GM12878 (cell line): ENCODE measurements around the gene PCID2. TPM values are rescaled to one million over a fixed set of nuclear protein-coding genes. Genes with fewer than 3 reads are reported as not detected.

ENCODE experiments used
- ATAC-seq: fragments of 200-7000 bp; cut with Tn5 transposase; 3 replicates; pipeline ENCODE4 v1.9.1; 2020; ENCODE audit warnings: mild to moderate bottlenecking, moderate library complexity
- BruUV-seq: library from RNA; stranded (reverse); fragments of 400-500 nt; replicated peaks from 2 replicates; lab custom pipeline; 2021; lab: Mats Ljungman, UMichigan
- CTCF ChIA-PET: fragments of 300-600 bp; sonication (Branson Sonifier 250); formaldehyde crosslinking; extraction: SDS; loops from one replicate; lab custom pipeline; 2021; ENCODE audit warnings: inconsistent platforms; lab: Yijun Ruan, JAX
- POLR2A ChIA-PET: fragments of 350-600 bp; formaldehyde crosslinking; extraction: SDS; loops from one replicate; lab custom pipeline; 2021; ENCODE audit warnings: inconsistent platforms; lab: Charles Lee
- RAD21 ChIA-PET: fragments of 300-600 bp; sonication (Branson Sonifier 250); formaldehyde crosslinking; loops from one replicate; lab custom pipeline; 2023; ENCODE audit warnings: antibody characterized with exemption; ENCODE audit not compliant: unreplicated experiment; lab: Charles Lee
- SMC1A ChIA-PET: fragments of 300-600 bp; sonication (Branson Sonifier 250); formaldehyde crosslinking; loops from one replicate; lab custom pipeline; 2023; ENCODE audit not compliant: unreplicated experiment, uncharacterized antibody; lab: Charles Lee
- DNase-seq: peaks from one replicate; pipeline ENCODE4 v3.0.0-alpha.2; 2011; ENCODE audit warnings: low read depth, low spot score
- FAIRE-seq: peaks from 3 replicates; lab custom pipeline; 2011; peaks lifted over from hg19 to GRCh38; lab: Jason Lieb, UNC
- H2AFZ ChIP-seq: 2 replicates; pipeline ENCODE4 v1.6.0; 2011; ENCODE audit warnings: low read depth, low read length, control low read depth; ENCODE audit not compliant: control insufficient read depth
- H3K27ac ChIP-seq: 2 replicates; pipeline ENCODE4 v1.5.1; 2011; ENCODE audit warnings: control low read depth; ENCODE audit not compliant: control insufficient read depth, insufficient read depth
- H3K27me3 ChIP-seq, 2 experiments: replicated peaks in 1 of 2; 2 replicates each; pipeline versions ENCODE4 v1.6.0 to v1.6.1; 2011; ENCODE audit warnings: low read length in 1 of 2; ENCODE audit not compliant: control insufficient read depth in 2 of 2, insufficient read depth in 2 of 2
- H3K36me3 ChIP-seq, 2 experiments: 2 replicates each; pipeline ENCODE4 v1.5.1; 2011; ENCODE audit warnings: low read length in 1 of 2; ENCODE audit not compliant: control insufficient read depth in 2 of 2, insufficient read depth in 2 of 2
- H3K4me1 ChIP-seq: 2 replicates; pipeline ENCODE4 v1.6.1; 2011; ENCODE audit warnings: mild to moderate bottlenecking, low read length, moderate library complexity, mixed read lengths; ENCODE audit not compliant: control insufficient read depth, insufficient read depth
- H3K4me2 ChIP-seq: 2 replicates; pipeline ENCODE4 v1.6.0; 2011; ENCODE audit warnings: control low read depth; ENCODE audit not compliant: control insufficient read depth, insufficient read depth
- H3K4me3 ChIP-seq: fragments of 200-600 bp; sonication (generic); 2 replicates; pipeline ENCODE4 v1.5.1; 2016
- H3K79me2 ChIP-seq: 2 replicates; pipeline ENCODE4 v1.6.0; 2011; ENCODE audit warnings: low read length; ENCODE audit not compliant: control insufficient read depth, insufficient read depth
- H3K9ac ChIP-seq: 2 replicates; pipeline ENCODE4 v1.8.0; 2011; ENCODE audit warnings: low read length, control low read depth, mixed read lengths; ENCODE audit not compliant: control insufficient read depth, insufficient read depth
- H3K9me3 ChIP-seq: replicated peaks from 3 replicates; pipeline ENCODE4 v1.5.1; 2011; ENCODE audit warnings: mild to moderate bottlenecking, low read length; ENCODE audit not compliant: control insufficient read depth, insufficient read depth
- H4K20me1 ChIP-seq: 2 replicates; pipeline ENCODE4 v1.6.0; 2011; ENCODE audit not compliant: control insufficient read depth, insufficient read depth
- CREB1 ChIP-seq: IDR thresholded peaks from 2 replicates; pipeline ENCODE4 v1.6.1; 2012; ENCODE audit warnings: low read depth, mild to moderate bottlenecking, inconsistent platforms
- EGR1 ChIP-seq, 2 experiments: IDR thresholded peaks; 1 replicate in 1 of 2; 2 replicates in 1 of 2; pipeline ENCODE4 v1.6.1; 2011 to 2012; ENCODE audit warnings: low read depth in 2 of 2, low read length in 2 of 2, borderline replicate concordance in 1 of 2, mild to moderate bottlenecking in 1 of 2, moderate library complexity in 1 of 2
- FOXM1 ChIP-seq: IDR thresholded peaks from 2 replicates; pipeline ENCODE4 v1.6.1; 2012; ENCODE audit warnings: low read depth, mild to moderate bottlenecking, inconsistent platforms, low read length, moderate library complexity
- MTA2 ChIP-seq: fragments of 450-650 bp; IDR thresholded peaks from 2 replicates; pipeline ENCODE4 v1.6.1; 2016; ENCODE audit warnings: low read depth, mild to moderate bottlenecking, moderate library complexity
- SUZ12 ChIP-seq: fragments of 200-600 bp; sonication (generic); IDR thresholded peaks from one replicate; pipeline ENCODE4 v1.6.1; 2018; ENCODE audit warnings: antibody characterized with exemption, mild to moderate bottlenecking; ENCODE audit not compliant: unreplicated experiment
- TCF3 ChIP-seq: IDR thresholded peaks from 2 replicates; pipeline ENCODE4 v1.6.1; 2012; ENCODE audit warnings: low read depth, mild to moderate bottlenecking, low read length, borderline replicate concordance; ENCODE audit not compliant: insufficient read depth
- ZSCAN29 ChIP-seq: fragments of 450-650 bp; IDR thresholded peaks from 2 replicates; pipeline ENCODE4 v1.6.1; 2017; ENCODE audit warnings: mild to moderate bottlenecking, moderate library complexity
- WGBS: methylation state at CpG from one replicate; pipeline ENCODE4 v1.1.6; 2016; ENCODE audit warnings: low lambda C conversion rate; ENCODE audit not compliant: insufficient replicate concordance, insufficient coverage; ENCODE audit errors: missing lambda C conversion rate; 5-methylcytosine and 5-hydroxymethylcytosine counted together
- in situ Hi-C: fragments of 300-500 bp; cut with MboI; formaldehyde crosslinking; loops from 9 replicates; pipeline ENCODE4 v1.14.3; 2018; ENCODE audit warnings: mixed read lengths
- intact Hi-C: fragments of 100-400 bp; cut with micrococcal nuclease; formaldehyde crosslinking; loops from one replicate; pipeline ENCODE4 v1.14.2; 2022; ENCODE audit not compliant: unreplicated experiment
- polyA plus RNA-seq, 11 experiments: library from polyadenylated mRNA; depleted of rRNA in 4 of 11; unstranded in 6 of 11; stranded (reverse) in 5 of 11; fragments of >200 nt; fragmentation: Nextera tagmentation in 4 of 11; fragmentation: Illumina TruSeq in 1 of 11; extraction: Ambion mirVana in 4 of 11; extraction: Trizol in 1 of 11; gene quantifications; 1 replicate in 1 of 11; 2 replicates in 10 of 11; pipeline versions ENCODE4 v1.2.1 to v1.2.3, GENCODE V29; 2011 to 2016; ENCODE audit warnings: inconsistent platforms in 2 of 11, missing spikeins in 2 of 11, low read depth in 1 of 11
- total RNA-seq, 4 experiments: library from RNA; depleted of rRNA in 3 of 4; stranded (reverse); fragments of >200 nt in 3 of 4; fragmentation: Illumina TruSeq in 1 of 4; extraction: Trizol in 1 of 4; gene quantifications; 2 replicates each; pipeline versions ENCODE4 v1.2.1 to v1.2.3, GENCODE V29; 2013 to 2021
- TF ChIP-seq, protein P1 (sequence below): fragments of 450-650 bp; formaldehyde crosslinking; IDR thresholded peaks from 2 replicates; pipeline ENCODE4 v1.4.0; 2020; ENCODE audit warnings: mild to moderate bottlenecking, moderate library complexity
- TF ChIP-seq, protein P2 (sequence below): IDR thresholded peaks from 2 replicates; pipeline ENCODE4 v1.6.1; 2012; ENCODE audit warnings: improper control_type of control experiment, low read depth, low read length; ENCODE audit not compliant: insufficient replicate concordance
- TF ChIP-seq, protein P3 (sequence below): fragments of 450-650 bp; IDR thresholded peaks from 2 replicates; pipeline ENCODE4 v1.6.1; 2017; ENCODE audit warnings: antibody characterized with exemption, mild to moderate bottlenecking, moderate library complexity

Gene PCID2
- total and polyA plus RNA-seq, 10 of the 15 experiments (the other 5 are each of a cell fraction or from before 2014, with no cell fraction given), result 37.0 to 98.1 (median 58.3) TPM

DNA sequence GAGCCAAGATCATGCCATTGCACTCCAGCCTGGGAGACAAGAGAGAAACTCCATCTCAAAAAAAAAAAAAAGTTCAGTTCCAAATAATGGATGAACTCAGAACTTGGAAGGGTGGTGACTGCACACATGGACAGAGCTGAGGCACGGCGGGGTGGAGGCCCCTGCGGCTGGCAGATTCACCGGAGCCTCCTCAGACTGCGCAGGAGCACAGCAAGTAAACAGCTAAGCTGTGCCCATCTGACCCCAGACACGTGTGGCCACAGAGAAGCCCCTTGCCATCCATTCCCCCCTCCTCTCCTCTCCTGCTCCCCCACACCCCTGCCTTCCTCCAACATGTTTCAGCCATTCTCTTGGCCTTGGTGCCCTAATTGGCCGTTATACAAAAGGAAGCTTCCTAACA lies 65.6 kb downstream of the PCID2 start:
- CTCF ChIA-PET, result interaction anchor here (0.6 to 0.7 kb wide), 2 partner anchors 84 to 253 kb away, joined by 3 read pairs; no protein-coding TSS in a partner anchor
- Histone ChIP-seq H3K79me2 (no peaks in the 10 kb centered on the region), H3K9me3 (no peaks in the 10 kb centered on the region; the same call in 2 of the 3 replicates), H3K27me3 (no peaks in the 10 kb centered on the region; a peak in 1 of 4 replicates), H3K4me2 (no peak overlapping the region), H3K27ac (no peak overlapping the region), H4K20me1 (no peaks in the 10 kb centered on the region), H3K4me1 (no peaks in the 10 kb centered on the region), H3K9ac (no peak overlapping the region), H3K4me3 (no peak overlapping the region), H2AFZ (no peak overlapping the region), H3K36me3 (no peaks in the 10 kb centered on the region)
- in situ Hi-C loops, result no loop called here
- intact Hi-C loops, result no loop called here
- SMC1A ChIA-PET, result no interaction called here
- FAIRE-seq (no peak), ATAC-seq (no peak), DNase-seq (no peak)
- RAD21 ChIA-PET, result no interaction called here
- POLR2A ChIA-PET, result no interaction called here
- no TSS peak for BruUV-seq
- 66% methylated on average over 7 of the region's 7 CpGs for WGBS
- TF ChIP-seq FOXM1 (no peak), EGR1 (IDR thresholded peaks at IDR 0.05; ENCODE audit: borderline replicate concordance in 1 of 2, low read depth in 2 of 2, low read length in 2 of 2) (no peak), ZSCAN29 (no peak), SUZ12 (no peak), TCF3 (no peak), MTA2 (no peak), CREB1 (no peak)
- TF ChIP-seq, protein P1, sequence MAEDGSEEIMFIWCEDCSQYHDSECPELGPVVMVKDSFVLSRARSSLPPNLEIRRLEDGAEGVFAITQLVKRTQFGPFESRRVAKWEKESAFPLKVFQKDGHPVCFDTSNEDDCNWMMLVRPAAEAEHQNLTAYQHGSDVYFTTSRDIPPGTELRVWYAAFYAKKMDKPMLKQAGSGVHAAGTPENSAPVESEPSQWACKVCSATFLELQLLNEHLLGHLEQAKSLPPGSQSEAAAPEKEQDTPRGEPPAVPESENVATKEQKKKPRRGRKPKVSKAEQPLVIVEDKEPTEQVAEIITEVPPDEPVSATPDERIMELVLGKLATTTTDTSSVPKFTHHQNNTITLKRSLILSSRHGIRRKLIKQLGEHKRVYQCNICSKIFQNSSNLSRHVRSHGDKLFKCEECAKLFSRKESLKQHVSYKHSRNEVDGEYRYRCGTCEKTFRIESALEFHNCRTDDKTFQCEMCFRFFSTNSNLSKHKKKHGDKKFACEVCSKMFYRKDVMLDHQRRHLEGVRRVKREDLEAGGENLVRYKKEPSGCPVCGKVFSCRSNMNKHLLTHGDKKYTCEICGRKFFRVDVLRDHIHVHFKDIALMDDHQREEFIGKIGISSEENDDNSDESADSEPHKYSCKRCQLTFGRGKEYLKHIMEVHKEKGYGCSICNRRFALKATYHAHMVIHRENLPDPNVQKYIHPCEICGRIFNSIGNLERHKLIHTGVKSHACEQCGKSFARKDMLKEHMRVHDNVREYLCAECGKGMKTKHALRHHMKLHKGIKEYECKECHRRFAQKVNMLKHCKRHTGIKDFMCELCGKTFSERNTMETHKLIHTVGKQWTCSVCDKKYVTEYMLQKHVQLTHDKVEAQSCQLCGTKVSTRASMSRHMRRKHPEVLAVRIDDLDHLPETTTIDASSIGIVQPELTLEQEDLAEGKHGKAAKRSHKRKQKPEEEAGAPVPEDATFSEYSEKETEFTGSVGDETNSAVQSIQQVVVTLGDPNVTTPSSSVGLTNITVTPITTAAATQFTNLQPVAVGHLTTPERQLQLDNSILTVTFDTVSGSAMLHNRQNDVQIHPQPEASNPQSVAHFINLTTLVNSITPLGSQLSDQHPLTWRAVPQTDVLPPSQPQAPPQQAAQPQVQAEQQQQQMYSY (CRISPR knock-in tag), result no peak
- TF ChIP-seq, protein P2, sequence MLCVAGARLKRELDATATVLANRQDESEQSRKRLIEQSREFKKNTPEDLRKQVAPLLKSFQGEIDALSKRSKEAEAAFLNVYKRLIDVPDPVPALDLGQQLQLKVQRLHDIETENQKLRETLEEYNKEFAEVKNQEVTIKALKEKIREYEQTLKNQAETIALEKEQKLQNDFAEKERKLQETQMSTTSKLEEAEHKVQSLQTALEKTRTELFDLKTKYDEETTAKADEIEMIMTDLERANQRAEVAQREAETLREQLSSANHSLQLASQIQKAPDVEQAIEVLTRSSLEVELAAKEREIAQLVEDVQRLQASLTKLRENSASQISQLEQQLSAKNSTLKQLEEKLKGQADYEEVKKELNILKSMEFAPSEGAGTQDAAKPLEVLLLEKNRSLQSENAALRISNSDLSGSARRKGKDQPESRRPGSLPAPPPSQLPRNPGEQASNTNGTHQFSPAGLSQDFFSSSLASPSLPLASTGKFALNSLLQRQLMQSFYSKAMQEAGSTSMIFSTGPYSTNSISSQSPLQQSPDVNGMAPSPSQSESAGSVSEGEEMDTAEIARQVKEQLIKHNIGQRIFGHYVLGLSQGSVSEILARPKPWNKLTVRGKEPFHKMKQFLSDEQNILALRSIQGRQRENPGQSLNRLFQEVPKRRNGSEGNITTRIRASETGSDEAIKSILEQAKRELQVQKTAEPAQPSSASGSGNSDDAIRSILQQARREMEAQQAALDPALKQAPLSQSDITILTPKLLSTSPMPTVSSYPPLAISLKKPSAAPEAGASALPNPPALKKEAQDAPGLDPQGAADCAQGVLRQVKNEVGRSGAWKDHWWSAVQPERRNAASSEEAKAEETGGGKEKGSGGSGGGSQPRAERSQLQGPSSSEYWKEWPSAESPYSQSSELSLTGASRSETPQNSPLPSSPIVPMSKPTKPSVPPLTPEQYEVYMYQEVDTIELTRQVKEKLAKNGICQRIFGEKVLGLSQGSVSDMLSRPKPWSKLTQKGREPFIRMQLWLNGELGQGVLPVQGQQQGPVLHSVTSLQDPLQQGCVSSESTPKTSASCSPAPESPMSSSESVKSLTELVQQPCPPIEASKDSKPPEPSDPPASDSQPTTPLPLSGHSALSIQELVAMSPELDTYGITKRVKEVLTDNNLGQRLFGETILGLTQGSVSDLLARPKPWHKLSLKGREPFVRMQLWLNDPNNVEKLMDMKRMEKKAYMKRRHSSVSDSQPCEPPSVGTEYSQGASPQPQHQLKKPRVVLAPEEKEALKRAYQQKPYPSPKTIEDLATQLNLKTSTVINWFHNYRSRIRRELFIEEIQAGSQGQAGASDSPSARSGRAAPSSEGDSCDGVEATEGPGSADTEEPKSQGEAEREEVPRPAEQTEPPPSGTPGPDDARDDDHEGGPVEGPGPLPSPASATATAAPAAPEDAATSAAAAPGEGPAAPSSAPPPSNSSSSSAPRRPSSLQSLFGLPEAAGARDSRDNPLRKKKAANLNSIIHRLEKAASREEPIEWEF, result no peak
- TF ChIP-seq, protein P3, sequence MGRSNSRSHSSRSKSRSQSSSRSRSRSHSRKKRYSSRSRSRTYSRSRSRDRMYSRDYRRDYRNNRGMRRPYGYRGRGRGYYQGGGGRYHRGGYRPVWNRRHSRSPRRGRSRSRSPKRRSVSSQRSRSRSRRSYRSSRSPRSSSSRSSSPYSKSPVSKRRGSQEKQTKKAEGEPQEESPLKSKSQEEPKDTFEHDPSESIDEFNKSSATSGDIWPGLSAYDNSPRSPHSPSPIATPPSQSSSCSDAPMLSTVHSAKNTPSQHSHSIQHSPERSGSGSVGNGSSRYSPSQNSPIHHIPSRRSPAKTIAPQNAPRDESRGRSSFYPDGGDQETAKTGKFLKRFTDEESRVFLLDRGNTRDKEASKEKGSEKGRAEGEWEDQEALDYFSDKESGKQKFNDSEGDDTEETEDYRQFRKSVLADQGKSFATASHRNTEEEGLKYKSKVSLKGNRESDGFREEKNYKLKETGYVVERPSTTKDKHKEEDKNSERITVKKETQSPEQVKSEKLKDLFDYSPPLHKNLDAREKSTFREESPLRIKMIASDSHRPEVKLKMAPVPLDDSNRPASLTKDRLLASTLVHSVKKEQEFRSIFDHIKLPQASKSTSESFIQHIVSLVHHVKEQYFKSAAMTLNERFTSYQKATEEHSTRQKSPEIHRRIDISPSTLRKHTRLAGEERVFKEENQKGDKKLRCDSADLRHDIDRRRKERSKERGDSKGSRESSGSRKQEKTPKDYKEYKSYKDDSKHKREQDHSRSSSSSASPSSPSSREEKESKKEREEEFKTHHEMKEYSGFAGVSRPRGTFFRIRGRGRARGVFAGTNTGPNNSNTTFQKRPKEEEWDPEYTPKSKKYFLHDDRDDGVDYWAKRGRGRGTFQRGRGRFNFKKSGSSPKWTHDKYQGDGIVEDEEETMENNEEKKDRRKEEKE, result no peak
